NCI-H460 (cell line): ENCODE results near the gene NR1H2. TPM values are rescaled to one million over a fixed set of nuclear protein-coding genes. Genes with fewer than 3 reads are reported as not detected.
"Not testable (repeated sequence)": the region's sequence is repeated elsewhere in the genome, so short reads cannot be mapped to it uniquely, and the experiment has no call there.

Source experiments
- DNase-seq: peaks from one replicate; pipeline ENCODE4 v3.0.0-alpha.2; 2016; ENCODE audit warnings: low read depth; ENCODE audit errors: extremely low read depth
- total RNA-seq: library from RNA; depleted of rRNA; stranded (reverse); fragments of >200 nt; shearing (Covaris generic); gene quantifications from 2 replicates; pipeline ENCODE4 v1.2.3, GENCODE V29; 2014

Gene NR1H2
- total RNA-seq, 1 experiment from 2014 or later: 52.0 TPM

GRCh38 chr19:50344661-50345318, 31.5 kb upstream of the NR1H2 start:
- no peak for DNase-seq

DNA sequence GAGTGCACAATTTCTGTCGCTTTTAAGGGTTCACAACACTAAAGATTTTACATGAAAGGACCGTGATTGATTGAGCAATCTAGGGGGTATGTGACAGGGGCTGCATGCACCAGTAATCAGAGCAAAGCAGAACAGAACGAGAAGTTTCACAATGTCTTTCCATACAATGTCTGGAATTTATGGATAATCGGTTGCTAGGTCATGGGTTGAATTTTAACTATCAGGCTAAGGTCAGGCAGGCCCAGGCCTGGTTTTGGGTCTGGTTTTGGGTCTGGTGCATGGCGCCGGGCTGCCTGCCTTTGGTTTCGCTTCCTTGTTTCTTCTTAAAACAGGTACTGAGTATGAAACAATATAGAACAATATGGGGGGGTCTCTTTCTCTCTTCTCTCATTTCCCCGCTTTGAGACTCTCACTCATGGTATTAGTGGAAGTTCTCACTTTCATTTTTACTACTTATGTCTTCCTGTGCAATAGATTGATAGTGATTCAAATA, 29.1 kb upstream of the NR1H2 start:
- DNase-seq: not testable (repeated sequence)

DNA sequence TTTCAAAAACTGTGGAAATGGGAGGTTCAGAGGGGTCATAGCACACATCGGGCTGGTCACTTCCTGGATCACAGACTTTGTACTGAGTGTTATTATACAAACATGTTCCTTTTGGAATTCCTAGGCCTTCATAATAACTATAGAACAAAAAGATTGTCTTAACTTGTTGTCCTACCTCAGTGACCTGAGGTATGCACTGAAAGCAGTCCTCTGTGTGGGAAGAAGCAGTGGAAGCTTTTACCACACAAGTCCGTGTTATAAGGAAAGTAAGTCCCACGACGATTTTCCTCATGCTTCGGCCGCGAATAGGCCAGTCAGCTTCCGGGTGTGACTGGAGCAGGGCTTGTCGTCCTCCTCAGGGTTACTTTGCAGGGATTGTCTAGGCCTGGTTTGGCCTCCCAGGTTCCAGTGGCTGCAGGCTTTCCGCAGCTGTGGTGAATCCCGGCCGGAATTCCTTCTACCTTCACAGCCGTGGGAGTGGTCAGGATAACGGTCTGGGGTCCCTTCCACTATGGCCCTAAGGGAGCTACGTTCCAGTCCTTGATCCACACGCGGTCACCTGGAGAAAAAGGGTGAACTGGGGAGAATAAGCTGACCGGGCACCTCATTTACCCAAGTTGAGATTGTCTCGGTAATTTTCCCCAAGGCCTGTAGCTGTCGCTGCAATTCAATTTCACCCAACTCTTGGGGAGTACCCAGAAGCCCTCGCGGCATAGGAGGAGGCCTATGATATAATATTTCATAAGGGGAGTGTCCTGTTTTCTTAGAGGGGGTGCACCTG, 26.8 kb upstream of the NR1H2 start:
- DNase-seq: no peak

DNA sequence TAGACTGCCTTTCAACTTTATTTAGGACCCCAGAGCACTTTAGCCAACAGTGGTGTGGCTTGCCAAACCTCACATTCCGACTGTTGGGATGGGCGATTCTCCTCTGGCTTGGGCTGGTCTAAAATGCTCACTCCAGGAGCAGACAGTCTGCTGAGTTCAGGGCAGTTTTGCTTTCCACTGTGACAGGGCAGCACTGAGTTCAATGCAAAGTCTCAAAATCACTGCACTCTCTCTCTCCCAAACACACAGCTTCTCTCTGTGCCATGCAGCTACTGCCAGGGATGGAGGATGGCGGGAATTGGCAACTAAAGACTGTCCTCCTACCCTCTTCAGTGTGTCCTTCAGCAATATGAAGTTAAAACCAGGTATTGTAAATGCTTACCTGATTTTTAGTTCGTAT, 24.0 kb upstream of the NR1H2 start:
- no peak for DNase-seq

- DNase-seq: not testable (repeated sequence)
These were observed 22.8 kb upstream of the NR1H2 start for GRCh38 chr19:50353487-50353880.

- DNase-seq: no peak
These were observed 19.5 kb upstream of the NR1H2 start for GRCh38 chr19:50356691-50357177.

DNA sequence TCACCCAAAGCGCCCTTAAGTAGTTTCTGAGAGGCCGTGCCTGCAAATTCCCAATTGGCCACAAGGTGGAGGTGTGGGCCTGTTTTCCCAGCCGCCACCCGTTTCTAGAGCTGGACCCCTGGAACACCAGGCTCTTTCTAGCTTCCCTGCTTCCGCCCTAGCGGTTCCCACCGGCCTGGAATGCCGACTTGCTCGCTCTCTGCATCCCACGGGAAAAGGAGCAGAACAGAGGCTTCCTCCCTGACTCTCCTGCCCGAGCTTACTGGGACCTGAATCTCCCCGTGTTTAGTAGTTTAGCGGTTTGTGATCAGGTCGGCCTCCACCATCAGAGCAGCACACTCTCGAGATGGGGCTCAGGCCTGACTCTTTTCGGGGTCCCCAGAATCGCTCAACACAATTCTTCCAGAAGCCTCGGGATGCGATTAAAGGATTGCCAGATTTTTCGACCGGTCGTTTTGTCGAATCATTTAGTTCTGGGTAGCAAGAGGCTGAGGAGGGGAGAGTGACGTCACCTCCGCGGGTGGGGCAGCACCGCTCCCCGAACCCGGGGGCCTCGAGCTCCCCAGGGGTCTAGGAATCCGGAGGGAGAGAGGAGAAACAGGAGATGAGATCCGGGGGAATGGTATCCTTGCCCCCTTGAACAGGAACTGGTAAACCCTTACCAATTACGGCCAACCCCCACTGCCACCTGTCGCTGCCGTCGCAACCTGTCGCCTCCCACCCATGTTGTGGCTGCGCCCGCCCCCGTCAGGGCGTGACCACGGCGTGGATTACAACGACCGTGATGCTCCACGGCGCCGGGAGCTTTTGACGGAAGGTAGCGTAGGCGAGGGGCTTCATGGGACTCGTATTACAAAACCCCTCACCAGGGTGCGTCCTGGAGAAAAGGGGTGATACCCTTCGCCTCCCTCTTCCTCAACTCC, 18.8 kb upstream of the NR1H2 start:
- peak; percentile 46 for DNase-seq

- no peak for DNase-seq
These were observed 17.6 kb upstream of the NR1H2 start for GRCh38 chr19:50358483-50359327.

- no peak for DNase-seq
These were observed 16.9 kb upstream of the NR1H2 start for GRCh38 chr19:50359328-50359818.

- no peak for DNase-seq
These were observed 14.8 kb upstream of the NR1H2 start for GRCh38 chr19:50361290-50362029.

- no peak for DNase-seq
These were observed 14.2 kb upstream of the NR1H2 start for GRCh38 chr19:50362030-50362412.

DNA sequence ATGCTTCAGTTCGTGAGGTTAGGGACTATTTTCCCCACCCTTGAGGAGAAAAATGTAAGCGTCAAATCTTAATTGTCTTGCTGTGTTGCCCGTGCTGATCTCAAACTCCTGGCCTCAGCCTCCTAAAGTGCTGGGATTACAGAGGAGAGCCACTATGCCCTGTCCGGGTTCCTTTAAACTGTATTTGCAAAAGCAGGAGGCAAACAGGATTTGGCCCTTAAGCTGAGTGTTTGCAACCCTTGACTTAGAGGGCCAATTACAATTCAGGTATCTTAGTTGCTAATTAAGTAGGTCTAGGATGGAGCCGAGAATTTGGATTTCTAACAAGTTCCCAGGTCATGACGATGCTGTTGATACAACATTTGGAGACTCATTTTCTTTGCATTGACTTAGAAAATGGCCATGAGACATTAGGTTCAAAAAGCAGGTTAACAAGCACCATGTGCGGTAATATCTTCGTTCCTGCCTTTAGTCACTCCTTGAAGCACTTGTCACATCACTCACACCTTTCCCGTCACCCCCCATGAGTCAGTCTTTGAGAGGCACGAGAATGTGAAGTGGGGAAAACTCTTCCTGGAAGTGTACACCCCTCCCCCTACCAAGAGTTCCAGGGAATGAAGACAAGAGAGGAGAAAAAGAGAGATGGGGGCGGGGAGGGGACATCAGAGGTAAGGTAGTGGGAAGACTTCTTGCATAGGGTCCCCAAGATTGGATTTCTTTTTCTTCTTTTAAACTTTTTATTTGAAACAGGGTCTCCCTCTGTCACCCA, 13.4 kb upstream of the NR1H2 start:
- no peak for DNase-seq

- no peak for DNase-seq
These were observed 10.6 kb upstream of the NR1H2 start, which contains the start of gene NAPSA for GRCh38 chr19:50365434-50366306. Gene NAPSA (minus strand): TSS chr19:50365639. CDS start chr19:50365621, 18 bp downstream.

GRCh38 chr19:50368649-50369570, 7.3 kb upstream of the NR1H2 start:
- peak; percentile 84 for DNase-seq

DNA sequence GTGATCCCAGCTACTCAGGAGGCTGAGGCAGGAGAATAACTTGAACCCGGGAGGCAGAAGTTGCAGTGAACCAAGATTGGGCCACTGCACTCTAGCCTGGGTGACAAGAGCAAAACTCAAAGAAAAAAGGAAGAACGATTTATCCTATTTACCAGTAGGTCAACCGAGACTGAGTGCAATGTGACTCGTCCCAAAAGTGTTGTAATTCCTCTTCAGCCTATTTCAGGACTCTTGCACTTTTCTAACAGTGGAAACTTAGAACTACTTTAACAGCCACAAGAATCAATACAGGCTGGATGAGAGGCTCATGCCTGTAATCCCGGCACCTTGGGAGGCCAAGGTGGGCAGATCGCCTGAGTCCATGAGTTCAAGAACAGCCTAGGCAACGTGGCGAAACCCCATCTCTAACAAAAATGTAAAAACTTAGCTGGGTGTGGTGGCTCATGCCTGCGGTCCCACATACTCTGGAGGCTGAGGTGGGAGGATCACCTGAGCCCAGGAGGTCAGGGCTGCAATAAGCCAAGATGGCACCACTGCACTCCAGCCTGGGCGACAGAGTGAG, 4.3 kb upstream of the NR1H2 start:
- no peak for DNase-seq

- DNase-seq: no peak
These were observed 799 bp downstream of the NR1H2 start for GRCh38 chr19:50377051-50377461.
